Measurements from ENCODE around the gene SPDYE3. TPM values are rescaled to one million over a fixed set of nuclear protein-coding genes. Genes with fewer than 3 reads are reported as not detected.

Gene SPDYE3
- total RNA-seq, 1 donor from 2014 or later = not detected

GRCh38 chr7:100356416-100357068, 49.0 kb downstream of the SPDYE3 start:
- Mint-ChIP-seq H3K36me3 (peaks cover 13% of the 10 kb centered on the region), H3K4me3 (no peak overlapping the region)

DNA sequence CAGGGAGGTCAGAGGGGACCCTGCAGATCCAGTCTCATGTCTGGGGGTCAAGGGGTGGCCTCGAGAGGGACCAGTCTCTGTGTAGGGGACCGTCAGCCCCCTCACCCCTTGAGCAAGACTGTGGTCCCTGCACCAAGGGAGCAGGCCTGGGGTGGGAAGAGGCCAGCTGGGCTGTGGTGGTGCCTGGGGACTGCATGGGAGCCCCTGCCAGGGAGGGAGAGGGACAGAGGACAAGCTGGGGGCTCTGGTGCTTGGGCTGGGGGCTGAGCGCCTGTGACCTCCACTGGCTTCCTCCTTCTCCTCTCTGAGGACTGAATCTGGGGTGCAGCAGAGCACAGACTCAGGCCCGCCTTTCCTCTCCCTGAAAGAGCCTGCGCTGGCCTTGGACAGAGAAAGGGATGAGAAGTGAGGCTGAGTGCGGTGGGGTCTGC, 49.6 kb downstream of the SPDYE3 start:
- DNase-seq (ENCODE audit: extremely low spot score, unreplicated experiment) = no peak
- TF ChIP-seq CTCF (conservative IDR thresholded peaks at IDR 0.05) = no peak
- no peak overlapping the region for H3K27ac Mint-ChIP-seq
- no peaks in the 10 kb centered on the region for H3K27me3 Mint-ChIP-seq
- H3K9me3 Mint-ChIP-seq = no peaks in the 10 kb centered on the region
- no peak overlapping the region for H3K4me3 Mint-ChIP-seq
- H3K36me3 Mint-ChIP-seq = peaks cover 17% of the 10 kb centered on the region
- H3K4me1 Mint-ChIP-seq (ENCODE audit: unreplicated experiment) = no peaks in the 10 kb centered on the region

More at GRCh38 chr7:100356416-100357068, 49.0 kb downstream of the SPDYE3 start:
- no peaks in the 10 kb centered on the region for H3K27me3 Mint-ChIP-seq
- no peaks in the 10 kb centered on the region for H3K4me1 Mint-ChIP-seq (ENCODE audit: unreplicated experiment)
- no peak for DNase-seq (ENCODE audit: extremely low spot score, unreplicated experiment)
- no peak for TF ChIP-seq CTCF (conservative IDR thresholded peaks at IDR 0.05)
- H3K27ac Mint-ChIP-seq = no peak overlapping the region
- H3K9me3 Mint-ChIP-seq = no peaks in the 10 kb centered on the region

GRCh38 chr7:100358027-100358856, 50.7 kb downstream of the SPDYE3 start, which contains the start of gene PILRB:
Gene PILRB, plus strand, starts transcription at chr7:100358117. Its CDS starts 186 bp downstream, at chr7:100358303.
- no peak within 1 kb of the TSS for H3K27ac Mint-ChIP-seq
- H3K9me3 Mint-ChIP-seq = no peaks in the 10 kb centered on the region
- peaks cover 22% of the 10 kb centered on the region for H3K36me3 Mint-ChIP-seq
- no peak for DNase-seq (ENCODE audit: extremely low spot score, unreplicated experiment)
- H3K4me3 Mint-ChIP-seq = no peak within 1 kb of the TSS
- TF ChIP-seq CTCF (conservative IDR thresholded peaks at IDR 0.05) = no peak
- no peaks in the 10 kb centered on the region for H3K4me1 Mint-ChIP-seq (ENCODE audit: unreplicated experiment)
- no peaks in the 10 kb centered on the region for H3K27me3 Mint-ChIP-seq

- H3K27ac Mint-ChIP-seq = no peak overlapping the region
- H3K9me3 Mint-ChIP-seq = no peaks in the 10 kb centered on the region
- H3K27me3 Mint-ChIP-seq = no peaks in the 10 kb centered on the region
- no peaks in the 10 kb centered on the region for H3K4me1 Mint-ChIP-seq (ENCODE audit: unreplicated experiment)
- no peak overlapping the region for H3K4me3 Mint-ChIP-seq
- H3K36me3 Mint-ChIP-seq = peaks cover 25% of the 10 kb centered on the region
- DNase-seq (ENCODE audit: extremely low spot score, unreplicated experiment) = no peak
- TF ChIP-seq CTCF (conservative IDR thresholded peaks at IDR 0.05) = no peak
Observed at GRCh38 chr7:100358857-100359212, 51.3 kb downstream of the SPDYE3 start.

- Mint-ChIP-seq H3K4me3 (no peak overlapping the region), H3K27ac (peak overlapping the region; percentile 63), H3K4me1 (ENCODE audit: unreplicated experiment) (no peaks in the 10 kb centered on the region), H3K9me3 (no peaks in the 10 kb centered on the region), H3K27me3 (no peaks in the 10 kb centered on the region), H3K36me3 (peaks cover 31% of the 10 kb centered on the region)
- no peak for DNase-seq (ENCODE audit: extremely low spot score, unreplicated experiment)
- no peak for TF ChIP-seq CTCF (conservative IDR thresholded peaks at IDR 0.05)
Observed at GRCh38 chr7:100360135-100360854, 52.8 kb downstream of the SPDYE3 start.

Measured in type B pancreatic cell (in vitro differentiated cells).